ENCODE data around the gene KCNT1. TPM values are rescaled to one million over a fixed set of nuclear protein-coding genes. Genes with fewer than 3 reads are reported as not detected.

The KCNT1 gene
- total RNA-seq, 1 donor from 2014 or later: not detected

GRCh38 chr9:135745189-135745588, 43.2 kb downstream of the KCNT1 start:
- TF ChIP-seq CTCF (IDR thresholded peaks at IDR 0.05; ENCODE audit: unreplicated experiment): no peak
- H3K4me1 Mint-ChIP-seq (ENCODE audit: unreplicated experiment): no peaks in the 10 kb centered on the region
- no peak for DNase-seq (ENCODE audit: low spot score)
- no peak overlapping the region for H3K4me3 Mint-ChIP-seq (ENCODE audit: unreplicated experiment)
- H3K27ac Mint-ChIP-seq (ENCODE audit: unreplicated experiment): no peak overlapping the region
- no peaks in the 10 kb centered on the region for H3K9me3 Mint-ChIP-seq (ENCODE audit: unreplicated experiment)
- H3K27me3 Mint-ChIP-seq (ENCODE audit: unreplicated experiment): peaks cover 4% of the 10 kb centered on the region
- H3K36me3 Mint-ChIP-seq (ENCODE audit: low read depth, unreplicated experiment): no peaks in the 10 kb centered on the region

- no peak for TF ChIP-seq CTCF (IDR thresholded peaks at IDR 0.05; ENCODE audit: unreplicated experiment)
- no peak for DNase-seq (ENCODE audit: low spot score)
- Mint-ChIP-seq H3K9me3 (ENCODE audit: unreplicated experiment) (no peaks in the 10 kb centered on the region), H3K27me3 (ENCODE audit: unreplicated experiment) (peaks cover 4% of the 10 kb centered on the region), H3K27ac (ENCODE audit: unreplicated experiment) (no peak overlapping the region), H3K4me1 (ENCODE audit: unreplicated experiment) (no peaks in the 10 kb centered on the region), H3K36me3 (ENCODE audit: low read depth, unreplicated experiment) (no peaks in the 10 kb centered on the region), H3K4me3 (ENCODE audit: unreplicated experiment) (no peak overlapping the region)
These were observed 43.8 kb downstream of the KCNT1 start for GRCh38 chr9:135745686-135746324.

GRCh38 chr9:135746565-135746964, 44.6 kb downstream of the KCNT1 start:
- H3K36me3 Mint-ChIP-seq (ENCODE audit: low read depth, unreplicated experiment): peaks cover under 1% of the 10 kb centered on the region
- no peak for TF ChIP-seq CTCF (IDR thresholded peaks at IDR 0.05; ENCODE audit: unreplicated experiment)
- no peak overlapping the region for H3K27ac Mint-ChIP-seq (ENCODE audit: unreplicated experiment)
- no peak for DNase-seq (ENCODE audit: low spot score)
- no peaks in the 10 kb centered on the region for H3K9me3 Mint-ChIP-seq (ENCODE audit: unreplicated experiment)
- no peak overlapping the region for H3K4me3 Mint-ChIP-seq (ENCODE audit: unreplicated experiment)
- H3K4me1 Mint-ChIP-seq (ENCODE audit: unreplicated experiment): no peaks in the 10 kb centered on the region
- H3K27me3 Mint-ChIP-seq (ENCODE audit: unreplicated experiment): peaks cover 4% of the 10 kb centered on the region

GRCh38 chr9:135747311-135747710, 45.3 kb downstream of the KCNT1 start:
- H3K4me1 Mint-ChIP-seq (ENCODE audit: unreplicated experiment): no peaks in the 10 kb centered on the region
- H3K4me3 Mint-ChIP-seq (ENCODE audit: unreplicated experiment): no peak overlapping the region
- no peak overlapping the region for H3K27ac Mint-ChIP-seq (ENCODE audit: unreplicated experiment)
- TF ChIP-seq CTCF (IDR thresholded peaks at IDR 0.05; ENCODE audit: unreplicated experiment): no peak
- no peak for DNase-seq (ENCODE audit: low spot score)
- peaks cover 7% of the 10 kb centered on the region for H3K27me3 Mint-ChIP-seq (ENCODE audit: unreplicated experiment)
- H3K9me3 Mint-ChIP-seq (ENCODE audit: unreplicated experiment): no peaks in the 10 kb centered on the region
- H3K36me3 Mint-ChIP-seq (ENCODE audit: low read depth, unreplicated experiment): peaks cover 4% of the 10 kb centered on the region

GRCh38 chr9:135748676-135749075, 46.7 kb downstream of the KCNT1 start:
- Mint-ChIP-seq H3K4me1 (ENCODE audit: unreplicated experiment) (no peaks in the 10 kb centered on the region), H3K4me3 (ENCODE audit: unreplicated experiment) (no peak overlapping the region), H3K27me3 (ENCODE audit: unreplicated experiment) (peaks cover 7% of the 10 kb centered on the region), H3K27ac (ENCODE audit: unreplicated experiment) (no peak overlapping the region), H3K9me3 (ENCODE audit: unreplicated experiment) (no peaks in the 10 kb centered on the region), H3K36me3 (ENCODE audit: low read depth, unreplicated experiment) (peaks cover 4% of the 10 kb centered on the region)
- no peak for DNase-seq (ENCODE audit: low spot score)
- TF ChIP-seq CTCF (IDR thresholded peaks at IDR 0.05; ENCODE audit: unreplicated experiment): no peak
